Measurements from ENCODE around the gene UMAD1.
A peak's percentile ranks its signal among the peaks of the same experiment; 100 is the strongest.

UMAD1 gene

GRCh38 chr7:7764520-7765396 is 124.2 kb downstream of the UMAD1 start:
- peak; percentile 18 for DNase-seq (ENCODE audit: low spot score)

GRCh38 chr7:7765422-7765821 is 124.9 kb downstream of the UMAD1 start:
- DNase-seq (ENCODE audit: low spot score), result no peak

DNA sequence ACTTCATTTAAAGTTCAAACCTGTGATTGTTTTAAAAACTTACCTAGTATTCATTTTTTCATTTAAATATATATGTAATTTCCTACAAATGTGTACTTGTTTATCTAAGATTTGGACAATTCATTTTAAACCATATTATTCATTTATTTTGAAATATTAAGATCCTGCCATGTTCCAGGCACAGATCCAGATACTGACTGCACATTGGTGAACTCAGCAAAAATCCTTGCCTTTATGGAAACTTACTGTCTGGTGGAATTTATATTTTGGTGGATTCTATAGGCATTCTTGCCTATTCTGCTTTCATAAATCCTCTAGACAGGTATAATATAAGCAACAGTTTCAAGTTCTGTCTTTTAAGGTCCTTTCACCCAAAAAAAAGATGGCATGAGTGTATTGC is 126.1 kb downstream of the UMAD1 start:
- DNase-seq (ENCODE audit: low spot score), result peak; percentile 21

DNA sequence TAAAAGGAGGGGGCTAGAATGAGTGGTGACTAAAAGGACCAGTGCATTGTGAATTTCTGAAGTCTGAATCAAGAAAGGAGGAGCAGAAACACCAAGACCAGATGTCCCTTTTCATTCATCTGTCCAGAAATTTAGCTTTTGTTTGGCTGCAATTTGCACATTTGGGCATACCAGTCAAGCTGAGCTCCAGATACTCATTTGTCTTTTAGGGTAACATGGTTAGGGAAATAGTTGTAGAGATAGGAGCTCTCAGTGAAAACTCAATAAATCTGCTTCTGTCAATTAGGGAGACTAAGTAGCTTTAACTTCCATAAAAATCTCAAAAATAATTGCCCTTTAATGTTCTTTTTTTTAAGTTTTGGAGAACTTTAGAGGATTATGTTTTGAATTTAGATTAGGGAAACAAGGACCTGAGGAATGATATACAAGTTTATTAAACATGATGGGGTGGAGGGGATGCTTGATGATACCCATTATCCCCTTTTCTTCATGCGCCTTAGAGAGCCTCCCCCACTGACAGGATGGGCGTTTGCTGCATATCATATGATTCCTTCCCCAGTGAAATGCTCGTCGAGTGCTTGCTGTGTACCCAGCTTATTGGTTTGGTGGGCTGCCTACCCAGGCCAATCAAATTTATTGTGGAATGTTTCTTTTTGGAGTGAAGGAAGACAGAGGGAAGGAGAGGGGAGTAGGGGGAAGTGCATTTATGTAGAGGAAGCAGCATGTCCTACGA is 128.6 kb downstream of the UMAD1 start:
- no peak for DNase-seq (ENCODE audit: low spot score)

DNA sequence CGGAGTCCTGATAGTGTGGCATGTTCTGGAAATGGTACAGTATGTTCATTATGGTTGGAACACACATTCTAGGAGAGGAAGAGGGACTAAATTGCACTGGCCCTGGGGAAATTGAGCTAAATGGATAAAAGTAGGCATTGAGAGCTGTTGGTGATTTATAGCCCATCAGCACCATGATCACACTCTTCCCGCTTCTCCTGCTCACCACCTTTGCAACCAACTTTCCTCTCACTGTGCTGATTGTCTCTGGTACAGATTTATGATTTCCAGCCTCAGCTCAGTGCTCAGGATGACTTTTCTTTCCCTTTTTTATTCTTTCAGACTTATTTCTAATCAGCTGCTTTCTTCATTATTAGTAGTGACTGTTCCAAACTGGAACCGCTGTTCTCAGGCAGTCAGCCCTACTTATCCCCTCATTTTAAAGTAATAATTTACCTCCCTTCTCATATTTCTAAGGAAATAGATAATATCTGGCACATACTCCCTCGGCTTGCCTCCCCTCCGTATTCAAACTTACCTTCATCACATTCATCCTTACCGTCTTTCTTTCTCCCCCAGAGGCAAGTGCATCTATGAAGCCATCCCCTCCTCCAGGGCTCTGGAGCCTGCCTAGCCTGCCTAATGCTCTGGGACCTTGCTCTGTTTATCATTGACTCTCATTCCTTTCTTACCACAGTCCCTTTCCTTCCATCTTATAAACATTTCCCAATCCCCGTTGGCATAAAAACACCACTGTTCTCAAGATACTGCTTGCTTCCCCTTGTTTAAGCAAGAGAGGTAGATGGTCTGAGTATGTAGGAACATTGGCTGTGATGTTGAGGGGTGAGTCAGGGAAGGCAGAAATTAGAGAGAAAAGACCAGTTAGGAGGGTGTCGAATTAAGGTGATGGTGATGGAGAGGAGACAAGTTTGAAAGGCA is 129.4 kb downstream of the UMAD1 start:
- DNase-seq (ENCODE audit: low spot score), result no peak

DNA sequence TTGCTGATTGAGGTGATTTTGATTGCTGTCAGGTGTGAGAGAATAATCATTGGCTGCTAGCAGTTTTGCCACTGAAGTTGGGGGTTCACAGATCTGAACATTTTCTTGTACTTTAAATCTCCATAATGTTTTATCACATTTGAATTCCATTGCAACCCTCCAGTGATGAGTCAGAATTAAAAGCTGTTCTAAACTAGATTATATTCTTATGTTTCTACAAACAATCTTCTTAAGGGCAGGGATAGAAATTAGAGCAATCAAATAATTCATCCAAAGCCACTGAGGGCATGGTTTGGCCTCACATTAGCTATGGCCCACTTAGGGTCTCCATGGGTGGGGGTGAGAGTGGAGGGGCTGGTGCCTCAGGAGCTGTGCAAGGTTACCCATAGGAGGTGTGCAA is 130.9 kb downstream of the UMAD1 start:
- DNase-seq (ENCODE audit: low spot score), result no peak

DNA sequence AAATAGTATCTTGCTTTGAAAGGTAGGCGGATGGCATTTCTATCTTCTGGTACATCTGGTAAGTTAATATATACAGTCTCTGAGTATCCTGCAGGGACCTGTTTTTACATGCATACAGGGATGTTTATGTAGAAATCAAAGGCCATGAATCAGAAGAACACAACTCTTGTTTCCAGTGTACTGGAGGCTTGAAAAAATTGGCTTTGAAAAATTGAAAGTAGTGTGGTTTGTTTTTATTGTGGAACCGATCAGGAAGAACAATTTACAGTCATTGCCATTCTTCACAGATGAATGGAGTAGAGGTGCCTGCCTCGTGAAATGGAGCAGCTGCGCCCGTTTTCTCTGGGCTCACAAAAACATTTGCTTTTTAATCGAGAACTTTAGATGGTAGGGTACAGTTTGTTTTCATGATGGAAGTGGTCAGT is 131.9 kb downstream of the UMAD1 start:
- no peak for DNase-seq (ENCODE audit: low spot score)

- DNase-seq (ENCODE audit: low spot score), result no peak
These were observed 133.1 kb downstream of the UMAD1 start for GRCh38 chr7:7773334-7774309.

DNA sequence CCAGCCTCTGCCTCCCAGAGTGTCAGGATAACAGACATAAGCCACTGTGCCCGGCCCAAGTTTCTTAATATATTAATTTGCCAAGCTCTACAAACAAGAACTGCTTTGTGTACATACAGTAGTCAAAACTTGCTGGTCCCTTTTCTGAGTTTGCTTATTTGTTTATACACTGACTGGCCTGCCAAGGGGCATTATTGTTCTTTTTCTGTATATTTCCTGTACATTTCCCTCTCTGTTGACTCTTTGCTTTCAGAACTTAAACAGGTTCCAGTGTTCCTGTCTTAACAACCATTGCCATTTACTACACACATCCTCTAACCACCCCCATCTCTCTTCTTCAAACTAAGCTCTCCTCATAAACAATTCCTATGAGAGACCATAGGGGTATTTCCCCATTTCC is 139.3 kb downstream of the UMAD1 start:
- DNase-seq (ENCODE audit: low spot score), result no peak

DNA sequence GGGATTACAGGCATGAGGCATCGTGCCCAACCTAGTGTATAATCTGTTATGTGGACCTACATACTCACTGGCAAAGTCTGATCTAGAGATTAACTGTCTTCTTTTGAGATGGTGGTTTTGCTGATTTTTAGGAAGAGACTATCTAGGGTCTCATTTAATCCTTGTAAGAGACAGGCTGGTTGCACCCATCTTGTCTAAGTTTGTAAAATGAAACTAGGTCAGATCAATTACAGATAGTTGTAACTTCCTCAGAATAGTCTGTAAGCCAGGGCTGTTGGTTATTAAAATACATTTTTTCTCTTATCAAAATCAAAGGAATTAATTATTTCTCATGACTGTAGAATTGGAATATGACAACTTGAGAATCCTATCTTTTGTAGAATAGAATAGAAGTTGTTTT is 142.4 kb downstream of the UMAD1 start:
- no peak for DNase-seq (ENCODE audit: low spot score)

DNA sequence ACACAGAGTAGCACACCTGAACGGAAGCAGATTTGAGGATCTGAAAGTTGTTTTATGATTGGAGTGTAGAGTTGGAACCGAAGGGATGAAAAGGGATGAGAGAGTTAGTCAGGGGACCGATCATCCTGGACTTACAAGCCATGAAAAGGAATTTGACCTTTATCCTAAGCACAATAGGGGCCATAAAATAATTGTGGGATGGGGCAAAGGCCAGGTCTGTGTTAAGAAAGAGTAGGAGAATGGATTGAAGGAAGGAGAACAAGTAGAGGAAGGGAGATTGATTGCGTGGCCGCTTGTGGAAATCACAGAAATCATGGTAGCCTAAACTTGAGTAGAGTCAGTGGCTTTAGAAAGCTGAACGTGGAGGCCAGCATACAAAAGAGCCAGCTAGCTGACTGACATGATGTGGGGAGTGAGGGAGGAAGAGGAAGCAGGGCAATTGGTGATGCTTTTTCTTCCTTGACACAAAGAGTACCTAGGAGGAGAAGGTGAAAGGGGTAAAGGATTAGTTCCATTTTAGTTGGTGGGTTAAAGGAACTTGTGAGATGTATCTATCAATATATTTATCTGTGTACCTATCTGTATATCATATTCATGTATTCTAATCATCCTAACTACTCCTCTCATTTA is 144.9 kb downstream of the UMAD1 start:
- DNase-seq (ENCODE audit: low spot score), result no peak

DNA sequence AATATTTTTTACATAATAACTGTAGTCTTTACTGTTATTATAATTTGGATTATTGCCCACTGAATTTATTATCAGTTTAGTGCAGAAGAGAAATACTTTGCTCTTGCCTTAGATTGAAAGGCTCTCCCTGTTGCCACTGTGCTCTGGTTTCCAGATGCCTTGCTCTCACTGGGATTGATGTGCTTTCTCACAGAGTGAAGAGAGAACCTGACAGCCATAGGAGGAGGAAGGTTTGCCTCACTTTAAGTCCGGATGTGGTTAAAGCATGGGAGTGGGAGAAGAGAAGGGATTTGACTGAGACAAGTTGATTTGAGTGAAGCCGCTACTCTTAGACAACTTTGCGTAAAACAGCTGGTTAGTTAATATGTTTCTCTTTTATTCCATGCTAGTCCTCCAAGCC is 146.0 kb downstream of the UMAD1 start:
- no peak for DNase-seq (ENCODE audit: low spot score)

DNA sequence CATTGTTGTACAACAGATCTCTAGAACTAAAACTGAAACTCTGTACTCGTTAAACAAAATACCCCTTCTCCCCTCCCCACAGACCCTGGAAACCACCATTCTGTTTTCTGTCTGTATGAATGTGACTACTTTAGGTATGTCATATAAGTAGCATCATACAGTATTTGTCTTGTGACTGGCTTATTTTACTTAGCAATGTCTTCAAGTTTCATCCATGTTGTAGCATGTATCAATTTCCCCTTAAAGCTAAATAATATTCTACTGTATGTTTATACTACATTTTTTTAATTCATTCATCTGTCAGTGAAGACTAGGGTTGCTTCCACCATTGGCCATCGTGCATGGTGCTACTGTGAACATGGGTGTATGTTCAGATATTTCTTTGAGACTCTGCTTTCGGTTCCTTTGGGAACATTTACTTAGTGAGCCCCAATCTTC is 149.0 kb downstream of the UMAD1 start:
- DNase-seq (ENCODE audit: low spot score), result no peak

DNA sequence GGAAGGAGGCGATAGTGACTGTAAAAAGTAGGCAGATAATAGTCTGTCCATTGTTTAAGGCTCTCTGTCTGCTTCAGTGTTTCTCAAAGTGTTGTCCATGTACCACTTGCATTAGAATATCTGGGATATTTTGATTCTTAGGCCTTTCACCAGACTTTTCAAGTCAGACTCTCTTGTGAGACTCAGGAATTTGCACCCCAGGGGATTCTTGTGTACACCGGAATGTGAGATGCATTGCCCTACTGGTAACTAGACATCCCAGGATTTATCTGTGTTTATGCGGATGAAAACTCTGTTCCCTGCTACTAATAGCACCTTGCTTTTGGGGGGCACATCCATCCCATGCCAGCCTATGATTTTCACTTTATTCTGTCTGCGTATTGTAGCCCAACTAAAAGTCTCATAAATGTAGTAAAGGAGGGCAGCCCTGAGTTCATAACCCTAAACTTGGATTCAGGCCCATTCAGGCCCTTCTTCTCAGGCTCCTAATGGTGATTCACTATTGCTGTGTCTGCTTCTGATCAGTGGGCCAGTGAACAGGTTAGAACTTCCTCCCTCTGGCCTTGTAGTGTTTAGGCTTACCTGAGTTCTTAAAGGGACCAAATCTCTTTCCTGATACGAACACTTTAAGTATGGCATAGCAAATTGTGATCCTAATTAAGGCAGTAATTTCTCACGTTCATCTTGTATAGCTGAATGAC is 149.6 kb downstream of the UMAD1 start:
- DNase-seq (ENCODE audit: low spot score), result no peak

DNA sequence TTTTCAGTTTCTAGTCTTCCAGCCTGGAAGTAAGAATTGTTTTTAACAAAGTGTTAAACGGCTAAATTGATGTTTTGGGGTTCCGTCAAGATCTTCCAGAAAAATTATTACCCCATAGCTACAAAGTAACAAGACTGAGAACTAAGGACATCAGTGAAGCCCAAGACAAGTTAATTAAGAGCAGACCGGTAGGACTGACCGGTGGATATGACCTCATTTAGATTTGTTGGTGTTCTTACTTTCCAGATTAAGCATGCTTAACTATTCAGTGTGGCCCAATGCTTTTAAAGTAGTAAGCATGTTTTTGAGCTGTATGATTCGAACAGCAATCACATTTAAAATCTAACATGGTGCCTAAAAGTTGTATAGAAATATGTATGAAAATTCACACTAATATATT is 151.0 kb downstream of the UMAD1 start:
- no peak for DNase-seq (ENCODE audit: low spot score)

DNA sequence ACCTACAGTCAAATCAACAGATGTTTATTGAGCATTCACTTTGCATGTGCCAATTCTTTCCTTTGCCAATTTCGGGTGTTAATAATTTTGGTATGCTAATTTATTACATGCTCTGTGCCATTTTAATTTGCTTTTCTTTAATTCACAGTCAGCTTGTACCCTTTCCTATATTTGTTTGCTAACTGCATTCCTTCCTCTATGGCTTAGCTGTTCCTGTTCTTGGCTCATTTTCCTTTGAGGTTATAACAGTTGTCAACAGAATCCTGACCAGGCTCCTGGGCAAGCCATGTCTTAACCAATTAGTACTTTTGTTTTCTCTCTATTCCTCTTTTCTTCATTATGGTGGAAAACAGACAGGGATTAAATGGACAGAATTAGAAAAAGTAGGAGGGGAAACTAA is 151.5 kb downstream of the UMAD1 start:
- DNase-seq (ENCODE audit: low spot score), result no peak

DNA sequence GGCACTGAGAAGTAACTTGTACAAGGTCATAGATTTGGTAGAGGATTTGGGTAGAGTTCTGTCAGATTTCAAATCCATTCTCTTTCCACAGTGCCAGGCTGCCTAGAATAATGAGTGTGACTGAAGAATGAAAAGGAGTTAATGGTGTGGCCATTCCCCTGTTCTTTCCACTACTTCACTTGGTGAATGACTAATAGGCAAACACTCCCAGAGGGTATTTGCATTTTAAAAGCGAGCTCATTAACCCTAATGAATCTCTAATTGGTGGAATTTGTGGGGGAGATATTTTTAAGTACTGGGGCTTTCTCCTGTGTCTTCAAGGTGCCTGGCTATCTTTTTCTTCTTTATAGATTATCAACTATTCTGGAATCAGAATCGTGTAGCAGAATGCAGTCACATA is 152.7 kb downstream of the UMAD1 start:
- no peak for DNase-seq (ENCODE audit: low spot score)

DNA sequence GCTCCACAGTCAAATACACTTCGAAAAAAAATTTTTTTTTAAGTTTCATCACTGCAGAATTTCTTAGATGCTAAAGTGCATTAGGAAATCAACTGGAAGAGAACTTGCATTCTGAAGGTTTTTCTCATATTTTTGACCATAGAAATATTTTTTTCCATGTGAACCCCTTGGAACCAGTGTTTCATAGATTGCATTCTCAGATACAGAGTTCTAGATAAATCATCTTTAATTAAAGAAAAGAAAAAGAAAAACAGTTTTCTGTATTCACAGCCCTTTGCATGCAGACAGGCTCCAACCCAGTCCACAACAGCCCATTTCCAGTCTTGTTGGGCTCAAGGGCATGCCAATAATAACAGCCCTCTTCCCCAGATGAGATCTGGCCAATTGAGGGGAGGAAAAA is 153.4 kb downstream of the UMAD1 start:
- no peak for DNase-seq (ENCODE audit: low spot score)

- DNase-seq (ENCODE audit: low spot score), result no peak
These were observed 154.7 kb downstream of the UMAD1 start for GRCh38 chr7:7795203-7795602.

GRCh38 chr7:7795630-7796121 is 155.1 kb downstream of the UMAD1 start:
- no peak for DNase-seq (ENCODE audit: low spot score)

Data from hematopoietic multipotent progenitor cell treated with erythropoietin and hydrocortisone succinate and interleukin-3 and kit ligand, for 17 days (in vitro differentiated cells).